Measurements from ENCODE around the gene GFY. TPM values are rescaled to one million over a fixed set of nuclear protein-coding genes. Genes with fewer than 3 reads are reported as not detected.

Gene GFY
- total and polyA plus RNA-seq, 9 of the 15 experiments (the other 6 are each of a cell fraction or from before 2014, with no cell fraction given) = 0.06 to 0.40 (median 0.19) TPM; not detected in 3

GRCh38 chr19:49473868-49474541 lies 48.8 kb downstream of the GFY start, which contains the start of gene FLT3LG (continued):
- TF ChIP-seq BRCA1 (IDR thresholded peaks at IDR 0.05) (no peak), BRCA1 (CRISPR knock-in tag; IDR thresholded peaks at IDR 0.05) (no peak), GABPB1 (CRISPR knock-in tag; IDR thresholded peaks at IDR 0.05) (peak; percentile 21; the same call in 1 of the 2 replicates), ZEB2 (IDR thresholded peaks at IDR 0.05) (no peak), FOXM1 (IDR thresholded peaks at IDR 0.05; ENCODE audit: low read depth) (peak; percentile 65), FOXM1 (CRISPR knock-in tag; IDR thresholded peaks at IDR 0.05; ENCODE audit: low read depth) (no peak), HNRNPLL (IDR thresholded peaks at IDR 0.05; ENCODE audit: low read depth, low read length, poor library complexity, severe bottlenecking) (peak; percentile 66), POLR2H (tag; IDR thresholded peaks at IDR 0.05; ENCODE audit: low read depth) (no peak), MYNN (IDR thresholded peaks at IDR 0.05) (0 out of 2 replicates have a peak, but pooled peaks have one; percentile 33), MYNN (CRISPR knock-in tag; IDR thresholded peaks at IDR 0.05) (no peak), MEF2D (tag; conservative IDR thresholded peaks at IDR 0.05; ENCODE audit: low read depth) (no peak), HDGF (IDR thresholded peaks at IDR 0.05) (no peak), PML (IDR thresholded peaks at IDR 0.05; ENCODE audit: low read length) (no peak), PCBP2 (IDR thresholded peaks at IDR 0.05; ENCODE audit: low read depth, low read length, poor library complexity, severe bottlenecking) (no peak), HOXB6 (CRISPR knock-in tag; IDR thresholded peaks at IDR 0.05; ENCODE audit: borderline replicate concordance) (no peak), MTA3 (IDR thresholded peaks at IDR 0.05; ENCODE audit: borderline replicate concordance) (peak; percentile 90), ZKSCAN1 (IDR thresholded peaks at IDR 0.05; ENCODE audit: low read depth, low read length) (no peak), PHTF2 (CRISPR knock-in tag; IDR thresholded peaks at IDR 0.05) (no peak), HDAC1 (IDR thresholded peaks at IDR 0.05) (peak in 1 of 2 experiments; percentile 62; a peak in 2 of 4 replicates), ZNF41 (CRISPR knock-in tag; conservative IDR thresholded peaks at IDR 0.05) (no peak), HCFC1 (IDR thresholded peaks at IDR 0.05; ENCODE audit: low read depth, low read length) (peak; percentile 68), ZNF395 (CRISPR knock-in tag; IDR thresholded peaks at IDR 0.05) (0 out of 2 replicates have a peak, but pooled peaks have one; percentile 48), PRPF4 (IDR thresholded peaks at IDR 0.05; ENCODE audit: insufficient read depth, low read depth, low read length, poor library complexity, severe bottlenecking) (no peak), ZFPM2 (CRISPR knock-in tag; IDR thresholded peaks at IDR 0.05) (no peak), HMGXB4 (CRISPR knock-in tag; IDR thresholded peaks at IDR 0.05) (peak; percentile 35; the same call in 1 of the 2 replicates), HLTF (IDR thresholded peaks at IDR 0.05) (0 out of 2 replicates have a peak, but pooled peaks have one; percentile 45), RUNX1 (IDR thresholded peaks at IDR 0.05; ENCODE audit: low read depth) (no peak), ZBED1 (IDR thresholded peaks at IDR 0.05) (no peak), CEBPB (tag; IDR thresholded peaks at IDR 0.05) (no peak), NCOR1 (IDR thresholded peaks at IDR 0.05) (peak; percentile 48), TBL1XR1 (IDR thresholded peaks at IDR 0.05; ENCODE audit: low read length in 2 of 2) (peak in 1 of 2 experiments; percentile 47; a peak in 1 of 4 replicates)
